HL-60/S4 treated with retinoic acid at 250 ng/mL for 4 days and 3 days (cell line): Measurements from ENCODE around the gene PRKCB.

ENCODE experiments used
- in situ Hi-C: fragments of 300-500 bp; cut with MboI; formaldehyde crosslinking; loops from 2 replicates; pipeline ENCODE4 v1.7.0; 2022; ENCODE audit warnings: low sequenced_read_pairs

The PRKCB gene

GRCh38 chr16:23962001-23962400 lies 126.2 kb downstream of the PRKCB start:
- in situ Hi-C loops = no loop called here

- in situ Hi-C loops = no loop called here
Observed at GRCh38 chr16:23964136-23964535, 128.4 kb downstream of the PRKCB start.

- in situ Hi-C loops = no loop called here
Observed at GRCh38 chr16:23965137-23965733, 129.5 kb downstream of the PRKCB start.

- in situ Hi-C loops = no loop called here
Observed at GRCh38 chr16:23966597-23967394, 131.0 kb downstream of the PRKCB start.

- in situ Hi-C loops = no loop called here
Observed at GRCh38 chr16:23967775-23968174, 132.0 kb downstream of the PRKCB start.

- in situ Hi-C loops = no loop called here
Observed at GRCh38 chr16:23968176-23968575, 132.4 kb downstream of the PRKCB start.

GRCh38 chr16:23969468-23970297 lies 133.9 kb downstream of the PRKCB start:
- in situ Hi-C loops = no loop called here

GRCh38 chr16:23974223-23974622 lies 138.4 kb downstream of the PRKCB start:
- in situ Hi-C loops = no loop called here

- in situ Hi-C loops = no loop called here
Observed at GRCh38 chr16:23975293-23975692, 139.5 kb downstream of the PRKCB start.

- in situ Hi-C loops = no loop called here
Observed at GRCh38 chr16:23976091-23976490, 140.3 kb downstream of the PRKCB start.

- in situ Hi-C loops = no loop called here
Observed at GRCh38 chr16:23976524-23976923, 140.7 kb downstream of the PRKCB start.

- in situ Hi-C loops = no loop called here
Observed at GRCh38 chr16:23979441-23979840, 143.7 kb downstream of the PRKCB start.

- in situ Hi-C loops = no loop called here
Observed at GRCh38 chr16:23979982-23980381, 144.2 kb downstream of the PRKCB start.

GRCh38 chr16:23981429-23982399 lies 145.9 kb downstream of the PRKCB start:
- in situ Hi-C loops = no loop called here

- in situ Hi-C loops = no loop called here
Observed at GRCh38 chr16:23986455-23986854, 150.7 kb downstream of the PRKCB start.

GRCh38 chr16:23987443-23987842 lies 151.7 kb downstream of the PRKCB start:
- in situ Hi-C loops = no loop called here

- in situ Hi-C loops = no loop called here
Observed at GRCh38 chr16:23990507-23990906, 154.7 kb downstream of the PRKCB start.

- in situ Hi-C loops = no loop called here
Observed at GRCh38 chr16:23991066-23991465, 155.3 kb downstream of the PRKCB start.

- in situ Hi-C loops = no loop called here
Observed at GRCh38 chr16:23994615-23995014, 158.8 kb downstream of the PRKCB start.

GRCh38 chr16:23996258-23996955 lies 160.6 kb downstream of the PRKCB start:
- in situ Hi-C loops = no loop called here
